8988T (cell line): ENCODE data around the gene CTSC.
"Not testable (repeated sequence)": the region's sequence is repeated elsewhere in the genome, so short reads cannot be mapped to it uniquely, and the experiment has no call there.

ENCODE experiments used
- DNase-seq: peaks from one replicate; pipeline ENCODE4 v3.0.0; 2011

Gene CTSC

DNA sequence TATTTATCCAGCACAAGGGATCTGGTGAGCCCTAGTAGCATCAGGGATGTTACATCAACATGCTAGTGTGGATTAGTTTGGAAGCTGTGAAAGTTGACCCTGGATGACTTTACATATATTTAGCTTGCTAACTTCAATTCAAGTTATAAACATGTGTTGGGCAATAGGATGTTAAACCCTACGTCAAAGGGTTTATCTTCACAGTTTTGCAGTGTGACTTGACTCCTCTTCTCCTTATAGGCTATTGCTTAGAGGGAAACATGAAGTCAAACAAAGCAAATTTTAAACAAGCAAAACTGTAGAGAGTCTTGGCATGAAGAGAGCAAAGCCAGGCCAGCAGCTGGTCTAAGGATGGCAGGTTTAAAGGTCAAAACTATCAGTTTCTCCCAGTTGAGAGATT lies 11.3 kb upstream of the CTSC start:
- DNase-seq, result no peak

DNA sequence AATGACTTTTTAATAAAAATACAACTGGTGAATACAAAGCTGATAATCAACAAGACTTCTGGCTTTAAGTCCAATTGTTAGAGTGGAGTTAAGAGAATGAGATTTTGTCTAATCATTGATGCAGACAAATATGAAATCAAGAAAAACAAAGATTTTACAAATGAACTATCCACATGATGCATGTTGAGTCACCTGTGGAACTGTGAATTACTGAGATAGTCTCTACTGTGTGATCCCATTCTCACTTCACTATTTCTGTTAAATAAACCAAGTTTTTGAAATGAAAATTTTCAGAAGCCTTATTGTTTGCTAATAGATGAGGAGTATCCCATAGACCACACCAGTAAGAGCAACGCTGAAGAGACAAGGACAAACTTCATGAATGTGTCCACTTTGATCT lies 8.4 kb upstream of the CTSC start:
- DNase-seq, result no peak

DNA sequence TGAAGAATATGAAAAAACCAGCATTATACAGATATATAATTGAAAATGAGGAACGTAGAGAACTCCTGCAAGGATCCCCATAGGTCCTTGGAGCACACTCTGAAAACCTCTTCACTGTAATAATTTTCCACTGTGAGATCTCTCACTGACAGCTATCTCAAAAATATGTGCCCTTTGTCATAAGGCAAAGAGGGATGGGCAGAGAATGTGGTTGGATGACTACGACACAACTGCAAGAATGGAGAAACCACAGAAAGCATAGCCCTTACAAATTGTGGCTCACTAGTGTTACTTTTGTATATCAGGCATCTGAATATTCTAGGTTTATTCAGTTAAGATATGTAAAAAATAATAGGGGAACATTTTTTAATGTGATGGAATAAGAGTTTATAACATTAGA lies 7.9 kb upstream of the CTSC start:
- no peak for DNase-seq

DNA sequence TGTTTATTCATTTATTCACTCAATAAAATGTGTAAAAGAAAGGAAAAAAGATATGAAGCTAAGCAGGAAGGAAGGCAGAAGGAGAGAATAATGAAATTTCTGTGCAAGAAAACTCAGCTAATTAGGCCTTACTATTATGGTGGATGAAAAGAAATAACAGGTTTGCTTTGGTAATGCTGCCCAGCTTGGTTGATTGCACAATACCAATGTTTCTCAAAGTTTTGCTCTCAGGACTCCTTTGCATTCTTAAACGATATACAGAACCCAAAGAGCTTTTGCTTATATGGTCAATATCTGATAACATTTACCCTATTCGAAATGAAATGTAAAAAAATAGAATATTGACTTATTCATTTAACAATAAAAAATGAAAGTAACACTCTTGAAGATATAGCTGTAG lies 7.3 kb upstream of the CTSC start:
- DNase-seq, result no peak

DNA sequence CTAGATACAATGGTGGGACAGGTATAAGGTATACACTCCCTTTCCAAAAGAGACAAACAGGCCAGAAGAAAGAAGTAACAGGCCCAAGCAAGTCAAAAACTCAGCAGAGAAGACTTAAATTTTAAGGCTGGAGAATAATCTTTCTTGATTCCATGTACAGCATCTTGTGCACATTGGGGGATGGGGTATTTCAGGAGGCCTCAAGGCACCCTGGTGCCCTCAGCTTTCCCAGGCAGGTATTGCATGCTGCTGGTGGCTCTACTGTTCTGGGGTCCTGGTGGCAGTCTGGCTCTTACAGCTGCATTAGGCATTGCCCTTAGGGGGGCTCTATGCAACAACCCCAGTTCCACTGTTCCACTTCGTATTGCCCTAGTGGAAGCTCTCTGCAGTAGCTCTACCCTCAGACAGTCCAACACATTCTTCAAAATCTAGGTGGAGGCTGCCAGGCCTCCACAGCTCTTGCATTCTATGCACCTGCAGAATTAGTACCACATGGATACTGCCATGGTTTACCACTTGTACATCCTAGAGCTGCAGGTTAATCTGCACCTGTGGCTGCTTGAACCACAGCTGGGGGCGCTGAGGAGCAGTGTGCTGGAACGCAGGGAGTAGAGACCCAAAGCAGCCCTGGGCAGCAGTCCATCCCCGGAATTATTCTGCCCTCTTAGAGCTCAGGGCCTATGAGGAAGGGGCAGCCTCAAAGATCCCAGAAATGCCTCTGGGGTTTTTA lies 4.2 kb upstream of the CTSC start:
- no peak for DNase-seq

DNA sequence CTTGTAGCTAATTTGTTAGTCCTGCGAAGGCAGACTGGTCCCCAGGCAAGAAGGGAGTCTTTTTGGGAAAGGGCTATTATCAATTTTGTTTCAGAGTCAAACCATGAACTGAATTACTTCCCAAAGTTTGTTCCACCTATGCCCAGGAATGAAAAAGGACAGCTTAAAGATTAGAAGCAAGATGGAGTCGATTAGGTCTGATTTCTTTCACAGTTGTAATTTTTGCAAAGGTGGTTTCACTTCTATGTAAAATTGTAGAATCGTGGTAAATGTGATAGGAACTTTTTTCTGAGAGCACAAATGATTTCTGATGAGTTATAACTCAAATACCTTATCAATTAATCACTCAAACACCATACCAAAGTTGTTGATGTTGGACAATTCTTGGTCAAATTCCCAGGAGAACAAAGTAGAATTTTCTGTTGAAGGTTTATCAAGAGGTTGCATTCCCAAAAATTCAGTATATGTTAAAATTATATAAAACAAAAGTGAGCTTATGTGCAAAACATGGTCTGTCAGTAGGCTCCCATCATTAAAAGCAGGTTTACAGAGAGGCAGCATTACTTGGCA lies 2.9 kb upstream of the CTSC start:
- no peak for DNase-seq

DNA sequence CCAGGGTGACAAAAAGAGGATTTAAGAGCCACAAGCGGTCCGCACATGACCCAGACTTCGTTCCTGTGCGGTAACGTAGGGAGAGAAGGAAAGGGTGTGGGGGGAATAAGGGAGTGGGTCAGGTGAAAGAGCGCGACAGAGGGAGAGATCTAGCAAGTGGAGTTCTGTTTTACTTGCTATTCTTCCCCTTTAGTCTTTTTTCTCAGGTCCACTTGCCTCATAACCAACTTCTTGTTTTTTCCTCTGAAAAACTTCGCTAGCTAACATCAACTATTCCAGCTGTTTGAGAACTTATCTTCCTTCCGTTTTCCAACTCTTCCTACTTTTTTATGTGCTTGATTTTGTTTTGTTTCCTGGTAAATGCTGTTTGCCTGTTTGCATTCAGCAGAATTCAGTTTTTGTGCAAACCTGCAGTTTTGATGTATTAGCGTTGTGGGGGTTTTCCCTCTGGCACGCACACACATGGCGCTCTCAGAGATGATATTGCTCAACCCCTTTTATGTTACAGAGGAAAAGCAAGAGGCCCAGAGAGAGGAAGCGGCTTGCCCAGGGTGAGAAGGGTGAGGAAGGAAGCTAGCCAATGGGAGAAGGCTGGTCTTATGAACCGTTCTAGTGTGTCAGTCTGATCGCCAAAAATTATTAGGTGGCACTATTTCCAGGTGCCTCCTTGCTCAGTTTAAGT lies 592 bp upstream of the CTSC start:
- DNase-seq, result no peak

DNA sequence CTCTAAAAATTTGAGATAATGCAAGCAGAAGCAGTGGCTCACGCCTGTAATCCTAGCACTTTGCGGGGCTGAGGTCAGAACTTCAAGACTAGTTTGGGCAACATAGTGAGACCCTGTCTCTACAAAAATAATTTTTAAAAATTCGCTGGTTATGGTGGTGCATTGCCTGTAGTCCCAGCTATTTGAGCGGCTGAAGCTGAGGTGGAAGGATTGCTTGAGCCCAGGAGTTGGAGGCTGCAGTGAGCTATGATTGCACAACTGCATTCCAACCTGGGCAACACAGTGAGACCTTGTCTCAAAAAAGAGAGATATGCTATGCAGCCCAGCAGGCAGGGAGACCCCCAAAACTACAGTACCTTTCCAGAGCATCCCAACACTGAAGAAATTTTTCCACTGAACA lies 2.3 kb downstream of the CTSC start:
- no peak for DNase-seq

DNA sequence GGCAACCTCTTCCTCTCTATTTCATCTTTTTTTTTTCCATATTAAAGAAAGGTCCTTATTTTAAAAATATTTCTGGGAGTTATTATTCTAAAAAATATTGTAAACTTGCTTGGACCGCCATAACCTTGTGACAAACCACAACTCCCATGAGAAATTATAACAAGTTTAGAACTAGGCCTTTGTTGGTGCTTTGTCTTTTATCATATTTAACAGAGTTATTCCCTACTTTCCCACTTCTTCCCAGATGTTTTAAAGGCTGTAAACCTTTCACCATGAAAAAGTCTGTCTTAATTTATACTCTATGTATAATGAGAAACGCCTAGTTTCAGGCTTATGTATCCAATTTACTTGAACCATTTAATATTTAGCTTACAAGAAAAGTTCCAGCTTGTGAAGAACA lies 3.7 kb downstream of the CTSC start:
- no peak for DNase-seq

DNA sequence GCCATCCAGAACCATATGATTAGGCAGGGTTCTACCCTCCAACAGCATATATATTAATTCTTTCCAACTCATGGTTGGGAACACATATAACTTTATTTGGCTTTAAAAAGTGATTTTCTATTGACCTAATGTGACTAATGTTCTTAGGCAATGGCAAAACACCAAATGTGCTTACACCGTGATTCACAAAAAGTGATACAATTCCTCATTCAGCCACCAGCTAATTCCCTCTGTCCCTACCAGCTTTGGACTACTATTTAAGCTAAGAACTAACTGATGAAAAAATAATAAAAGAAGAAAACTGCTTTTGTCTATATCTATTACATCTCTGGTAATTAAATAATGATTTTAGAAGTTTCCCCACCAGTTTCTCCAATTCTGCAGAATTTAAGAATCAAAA lies 4.7 kb downstream of the CTSC start:
- no peak for DNase-seq

DNA sequence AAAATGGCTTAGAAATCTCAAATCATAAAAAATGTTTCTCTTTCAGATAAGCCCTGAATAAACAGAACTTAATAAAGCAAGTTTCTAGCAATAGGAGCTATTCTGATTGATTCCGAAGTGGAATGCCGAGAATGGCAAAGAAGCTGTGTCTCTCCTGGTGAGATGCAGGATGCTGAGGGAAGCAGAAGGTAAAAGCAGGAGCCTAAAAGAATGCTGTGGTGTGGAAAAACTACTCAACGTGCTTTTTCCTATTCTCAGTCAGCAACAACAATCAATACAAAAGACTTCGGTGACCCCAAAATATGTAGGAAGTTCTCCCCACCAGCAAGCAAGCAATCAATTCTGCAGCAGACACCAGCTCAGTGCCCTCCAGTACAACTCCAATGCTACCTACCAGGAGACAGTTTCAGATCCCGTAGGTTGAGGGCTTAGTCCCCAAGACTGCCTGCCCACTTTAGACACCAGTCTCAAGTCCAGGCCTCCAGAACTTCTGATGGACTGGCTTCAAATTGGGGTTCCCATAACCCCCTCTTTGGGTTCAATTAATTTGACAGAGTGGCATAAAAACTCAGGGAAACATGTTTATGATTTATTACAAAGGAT lies 6.6 kb downstream of the CTSC start:
- DNase-seq, result no peak

DNA sequence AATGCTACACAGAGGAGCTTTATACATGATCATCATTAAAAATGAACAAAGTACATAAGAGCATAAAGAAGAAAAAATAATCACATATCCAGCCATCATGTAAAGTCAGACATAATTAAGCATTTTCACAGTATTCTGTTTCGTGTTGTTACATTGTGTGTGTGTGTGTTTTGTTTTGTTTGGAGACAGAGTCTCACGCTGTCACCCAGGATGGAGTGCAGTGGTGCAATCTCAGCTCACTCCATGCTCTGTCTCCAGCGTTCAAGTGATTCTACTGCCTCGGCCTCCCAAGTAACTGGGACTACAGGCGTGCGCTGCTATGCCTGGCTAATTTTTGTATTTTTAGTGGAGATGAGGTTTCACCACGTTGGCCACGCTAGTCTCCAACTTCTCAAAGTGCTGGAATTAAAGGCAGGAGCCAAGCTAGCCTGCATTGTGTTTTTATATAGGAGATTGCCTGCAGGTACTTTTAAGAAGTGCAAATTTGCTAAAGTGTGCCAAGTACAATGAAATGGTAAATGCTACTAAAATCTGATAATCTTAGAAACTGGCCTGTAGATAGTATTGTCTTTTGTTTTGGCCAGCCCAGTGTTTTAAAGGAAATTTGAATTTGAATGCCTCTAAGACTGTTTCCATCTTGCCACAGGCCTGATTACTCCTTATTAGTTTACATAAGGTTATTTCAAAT lies 7.8 kb downstream of the CTSC start:
- no peak for DNase-seq

DNA sequence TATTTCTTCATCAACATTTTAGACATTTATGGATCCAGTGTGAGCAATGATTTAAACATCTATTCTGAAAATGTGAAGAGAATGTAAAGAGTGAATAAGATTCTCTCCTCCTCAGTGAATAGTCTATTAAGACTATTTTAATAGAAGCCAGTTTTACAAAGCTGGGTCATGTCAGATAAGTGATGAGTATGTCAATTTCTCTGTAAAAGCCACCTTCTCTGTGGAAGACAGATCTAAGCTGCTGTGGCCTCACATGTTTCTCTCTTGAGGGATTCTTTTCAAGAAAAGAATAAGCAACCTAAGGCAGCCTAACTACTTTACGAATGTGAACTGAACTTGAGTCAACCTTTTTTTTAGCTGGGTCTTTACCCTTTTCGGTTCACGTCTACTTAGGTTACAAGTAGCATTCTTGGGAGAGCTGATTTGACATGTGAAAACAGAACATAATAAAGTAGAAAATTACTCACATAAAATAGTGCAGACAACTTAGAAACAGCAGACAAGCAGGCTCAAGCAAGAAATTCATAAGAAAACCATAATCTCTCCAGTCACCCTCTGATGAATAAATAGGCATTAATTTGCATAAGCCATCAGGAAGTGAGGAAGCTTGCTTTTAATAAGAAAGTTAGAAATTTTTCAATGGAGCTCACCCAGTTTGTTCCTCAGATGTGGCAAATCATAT lies 9.9 kb downstream of the CTSC start:
- DNase-seq, result no peak

DNA sequence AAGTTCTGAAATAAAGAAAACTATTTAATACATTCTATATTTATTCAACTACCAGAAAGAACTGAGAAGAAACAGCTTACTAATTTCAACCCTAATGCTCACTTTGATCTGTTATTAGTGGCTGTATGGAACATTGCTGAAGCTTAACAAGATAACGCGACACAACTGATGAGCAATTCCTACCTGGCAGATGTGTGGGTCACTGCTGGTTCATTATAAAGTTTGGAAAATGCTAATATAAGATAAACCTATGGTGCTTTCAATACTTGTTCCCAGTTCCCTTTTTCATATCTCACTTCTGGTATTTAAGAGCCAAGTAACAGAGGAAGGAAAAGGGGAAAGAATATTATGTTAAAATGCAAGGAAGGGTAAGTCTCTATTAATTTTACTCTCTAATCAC lies 10.5 kb downstream of the CTSC start:
- DNase-seq, result no peak

DNA sequence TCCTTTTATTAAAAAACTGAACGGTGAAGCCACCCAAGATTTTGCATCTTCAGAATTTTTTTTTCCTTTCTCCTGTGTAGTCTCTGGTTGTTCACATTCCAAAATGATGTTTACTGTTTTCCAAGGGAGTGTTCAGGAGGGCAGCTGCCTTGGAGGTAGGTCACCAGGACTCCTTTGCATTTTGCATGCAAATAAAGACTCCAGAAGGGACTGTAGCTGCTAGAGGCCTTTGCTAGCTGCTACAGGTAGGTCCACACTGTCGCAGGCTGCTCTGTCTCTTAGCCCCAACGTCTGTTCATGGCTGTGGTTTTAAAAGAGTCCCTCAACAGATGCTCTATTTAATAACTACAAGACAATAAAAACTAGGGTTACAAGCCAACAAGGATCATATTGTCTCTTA lies 11.4 kb downstream of the CTSC start:
- no peak for DNase-seq

DNA sequence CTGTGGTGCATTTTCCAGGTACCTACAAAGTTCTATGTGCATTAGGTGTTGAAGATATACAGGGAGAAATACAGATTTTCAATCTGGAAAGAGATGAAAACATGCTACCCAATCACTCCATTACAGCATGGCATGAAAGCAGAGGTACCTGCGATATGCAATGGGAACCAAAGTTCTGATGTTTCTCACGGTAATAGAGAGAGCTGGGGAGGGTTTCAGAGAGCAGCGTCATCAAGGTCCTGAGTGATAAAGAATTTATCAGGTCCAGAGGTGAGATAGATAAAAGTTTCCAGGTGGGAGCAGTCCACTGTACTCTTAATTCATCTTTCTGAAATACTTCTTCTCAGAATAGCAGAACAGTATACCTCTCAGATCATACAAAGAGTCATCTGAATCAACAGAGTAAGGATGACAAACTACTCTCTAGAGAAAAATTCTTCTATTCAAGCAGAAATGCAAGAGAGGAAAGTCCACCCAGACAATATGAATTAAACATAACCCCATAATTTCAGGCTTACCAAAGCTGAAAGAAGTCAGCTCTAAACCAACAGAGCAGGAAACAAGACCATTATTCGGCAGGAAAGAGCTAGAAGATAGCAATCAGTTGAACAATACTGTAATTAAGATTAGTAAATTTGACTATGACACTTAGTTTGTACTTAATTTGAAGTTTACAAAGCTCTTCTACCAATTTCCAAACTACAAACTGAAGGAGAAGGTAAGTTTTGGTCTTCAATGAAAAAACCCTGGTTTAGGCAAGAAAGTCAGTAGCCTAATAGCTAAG lies 12.8 kb downstream of the CTSC start:
- DNase-seq, result no peak

DNA sequence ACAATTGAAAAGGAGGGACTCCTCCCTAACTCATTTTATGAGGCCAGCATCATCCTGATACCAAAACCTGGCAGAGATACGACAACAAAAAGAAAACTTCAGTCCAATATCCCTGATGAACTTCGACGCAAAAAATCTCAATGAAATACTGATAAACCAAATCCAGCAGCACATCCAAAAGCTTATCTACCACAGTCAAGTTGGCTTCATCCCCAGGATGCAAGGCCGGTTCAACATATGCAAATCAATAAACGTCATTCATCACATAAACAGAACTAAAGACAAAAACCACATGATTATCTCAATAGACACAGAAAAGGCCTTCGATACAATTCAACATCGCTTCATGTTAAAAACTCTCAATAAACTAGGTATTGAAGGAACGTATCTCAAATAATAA lies 14.7 kb downstream of the CTSC start:
- not testable (repeated sequence) for DNase-seq

DNA sequence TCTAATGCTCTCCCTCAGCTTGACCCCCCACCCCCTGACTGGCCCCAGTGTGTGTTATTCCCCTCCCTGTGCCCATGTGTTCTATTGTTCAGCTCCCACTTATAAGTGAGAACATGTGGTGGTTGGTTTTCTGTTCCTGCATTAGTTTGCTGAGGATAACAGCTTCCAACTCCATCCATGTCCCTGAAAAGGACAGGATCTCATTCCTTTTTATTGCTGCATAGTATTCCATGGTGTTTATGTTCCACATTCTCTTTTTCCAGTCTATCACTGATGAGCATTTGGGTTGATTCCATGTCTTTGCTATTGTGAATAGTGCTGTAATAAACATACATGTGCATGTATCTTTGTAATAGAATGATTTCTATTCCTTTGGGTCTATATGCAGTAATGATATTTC lies 16.1 kb downstream of the CTSC start:
- DNase-seq, result not testable (repeated sequence)

DNA sequence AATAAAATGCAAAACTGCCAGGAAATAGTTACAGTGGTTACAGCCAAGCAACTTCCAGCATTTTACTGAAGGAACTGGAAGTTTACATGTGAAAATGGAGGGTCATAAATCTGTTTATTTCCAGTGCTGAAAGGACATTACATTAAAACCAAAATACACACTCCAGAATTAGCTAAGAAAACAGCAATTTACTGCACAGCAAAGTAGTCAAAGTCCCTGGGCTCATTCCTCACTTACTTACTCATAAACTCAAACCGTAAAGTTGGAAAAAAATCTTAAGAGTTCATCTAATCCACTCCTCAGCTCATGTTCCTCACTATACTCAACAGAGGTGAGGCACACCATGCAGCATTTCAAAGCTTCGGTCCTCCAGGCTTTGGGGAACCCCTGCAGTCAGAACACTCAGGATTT lies 17.4 kb downstream of the CTSC start:
- no peak for DNase-seq

DNA sequence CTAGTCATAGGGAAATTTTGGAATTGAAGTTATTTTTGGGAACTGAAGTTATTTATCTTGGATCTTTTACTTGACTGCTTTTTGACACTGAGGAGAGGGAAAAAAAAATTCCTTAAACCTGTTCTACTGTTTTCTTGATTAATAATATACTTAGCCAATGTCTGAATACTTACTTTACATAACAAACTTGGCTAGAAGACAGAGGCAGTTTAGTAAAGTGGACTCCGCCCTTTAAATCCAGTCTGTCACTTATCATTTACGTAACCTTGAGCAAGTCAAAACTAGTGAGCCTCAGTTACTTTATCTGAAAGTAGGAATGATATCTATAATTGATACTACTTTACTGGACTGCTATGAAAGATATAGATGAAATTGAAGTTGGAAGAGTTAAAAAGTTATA lies 19.5 kb downstream of the CTSC start:
- no peak for DNase-seq

DNA sequence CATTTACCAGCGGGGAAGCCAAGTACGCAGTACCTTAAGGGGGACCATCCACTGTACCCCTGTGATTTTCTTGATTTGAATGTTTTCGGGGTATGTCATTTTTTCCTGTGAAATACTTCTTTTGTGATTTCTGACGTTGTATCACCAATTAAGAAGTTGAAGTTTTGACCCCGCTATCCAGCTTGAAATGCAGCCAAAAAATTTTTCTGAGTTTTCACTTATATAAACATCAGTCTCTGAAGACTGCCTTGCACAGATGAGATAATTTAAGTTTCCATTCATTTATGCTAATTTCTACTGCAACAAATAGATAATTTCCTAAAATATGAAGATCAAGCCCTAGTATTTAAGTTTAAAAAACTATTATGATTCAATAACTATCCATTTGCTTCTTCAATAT lies 20.0 kb downstream of the CTSC start:
- no peak for DNase-seq

DNA sequence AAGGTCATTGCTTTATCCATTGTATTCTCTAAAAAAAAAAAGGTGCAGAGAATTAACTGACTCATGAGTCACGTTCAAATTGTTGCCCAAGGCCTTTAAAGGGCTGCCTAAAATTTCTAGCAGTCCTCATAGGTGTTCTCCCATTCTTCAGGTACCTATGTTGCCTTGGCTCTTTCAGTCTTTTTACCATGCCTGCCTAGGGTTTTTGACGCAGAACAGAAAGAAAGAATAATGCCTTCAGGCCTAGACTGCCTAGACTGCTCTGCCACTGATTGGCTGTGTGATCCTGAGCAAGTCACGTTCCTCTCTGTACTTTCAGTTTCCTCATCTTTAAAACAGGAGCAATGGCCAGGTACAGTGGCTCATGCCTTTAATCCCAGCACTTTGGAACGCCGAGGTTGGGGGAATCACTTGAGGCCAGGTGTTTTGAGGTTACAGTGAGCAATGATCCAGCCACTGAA lies 21.5 kb downstream of the CTSC start:
- no peak for DNase-seq
